Neural progenitor cell (in vitro differentiated cells): ENCODE measurements around the gene DNM2.

ENCODE experiments used
- CTCF ChIP-seq: fragments of 200-600 bp; sonication (generic); IDR thresholded peaks from 2 replicates; pipeline ENCODE4 v1.5.1; 2017; ENCODE audit warnings: antibody characterized with exemption, mild to moderate bottlenecking
- EZH2 ChIP-seq: fragments of 200-600 bp; sonication (generic); IDR thresholded peaks from 2 replicates; pipeline ENCODE4 v1.6.1; 2017; ENCODE audit warnings: antibody characterized with exemption, mild to moderate bottlenecking, moderate library complexity

DNA sequence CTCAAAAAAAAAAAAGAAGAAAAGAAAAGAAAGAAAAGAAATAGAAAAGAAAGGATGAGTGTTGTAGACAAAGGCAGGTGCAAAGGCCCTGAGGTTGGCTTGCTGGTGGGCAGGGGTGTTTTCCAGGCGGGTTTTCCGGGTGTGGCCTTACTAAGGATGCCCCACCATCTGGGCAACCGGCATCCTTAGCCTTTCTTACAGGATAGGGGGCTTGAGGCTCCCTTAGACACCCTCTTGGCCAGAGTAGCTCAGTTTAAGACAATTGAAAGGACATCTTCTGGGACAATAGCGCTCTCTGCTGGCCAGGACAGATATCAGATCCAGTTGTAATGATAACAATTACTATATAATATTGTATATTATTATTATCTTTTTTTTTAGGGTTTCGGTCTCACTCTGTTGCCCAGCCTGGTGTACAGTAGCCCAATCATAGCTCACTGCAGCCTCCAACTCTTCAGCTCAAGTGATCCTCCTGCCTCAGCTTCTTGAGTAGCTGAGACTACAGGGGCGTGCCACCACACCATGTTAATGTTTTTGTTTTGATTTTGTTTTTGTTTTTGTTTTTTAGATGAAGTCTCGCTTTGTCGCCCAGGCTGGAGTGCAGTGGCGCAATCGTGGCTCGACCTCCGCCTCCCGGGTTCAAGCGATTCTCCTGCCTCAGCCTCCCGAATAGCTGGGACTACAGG is 18.1 kb upstream of the DNM2 start:
- TF ChIP-seq CTCF (peak; percentile 69), EZH2 (no peak)
